Hindlimb muscle (tissue), 1 donor: ENCODE measurements around the gene MS4A3. TPM values are rescaled to one million over a fixed set of nuclear protein-coding genes. Genes with fewer than 3 reads are reported as not detected.
"Not testable (repeated sequence)": the region's sequence is repeated elsewhere in the genome, so short reads cannot be mapped to it uniquely, and the experiment has no call there.

Source experiments
- DNase-seq: peaks from one replicate; pipeline ENCODE4 v3.0.0-alpha.2; 2013
- polyA plus RNA-seq: library from polyadenylated mRNA; unstranded; fragments of 120-200 nt; gene quantifications from one replicate; pipeline ENCODE4 v1.2.1, GENCODE V29; 2013; ENCODE audit not compliant: insufficient read length

MS4A3 gene, protein sequence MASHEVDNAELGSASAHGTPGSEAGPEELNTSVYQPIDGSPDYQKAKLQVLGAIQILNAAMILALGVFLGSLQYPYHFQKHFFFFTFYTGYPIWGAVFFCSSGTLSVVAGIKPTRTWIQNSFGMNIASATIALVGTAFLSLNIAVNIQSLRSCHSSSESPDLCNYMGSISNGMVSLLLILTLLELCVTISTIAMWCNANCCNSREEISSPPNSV
- 1.1 TPM for polyA plus RNA-seq

GRCh38 chr11:60056349-60056969, at the start of gene MS4A3:
MS4A3 (plus strand) TSS chr11:60056665; CDS start chr11:60061161, 4,496 bp downstream.
- DNase-seq = no peak

GRCh38 chr11:60016881-60017280, 39.6 kb upstream of the MS4A3 start, which contains the start of gene OOSP4B:
OOSP4B (plus strand) TSS chr11:60017181.
- no peak for DNase-seq

DNA sequence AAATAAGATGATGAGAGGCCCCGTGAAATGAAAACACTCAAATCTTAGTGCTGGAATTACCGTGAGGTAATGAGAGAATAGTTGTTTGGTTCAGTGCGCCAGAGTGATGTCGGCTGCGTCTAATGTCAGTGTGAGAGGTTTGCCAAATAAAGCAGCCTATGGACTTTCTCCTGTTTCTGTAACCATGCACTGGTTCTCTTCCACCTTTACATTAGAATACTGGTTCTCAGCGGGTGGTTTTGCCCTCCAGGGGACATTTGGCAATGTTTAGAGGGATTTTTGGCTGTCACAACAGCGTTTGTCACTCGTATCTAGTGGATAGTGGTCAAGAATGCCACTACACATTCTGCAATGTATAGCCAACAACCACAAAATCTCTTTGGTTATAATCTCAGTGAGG, 38.4 kb upstream of the MS4A3 start:
- no peak for DNase-seq

DNA sequence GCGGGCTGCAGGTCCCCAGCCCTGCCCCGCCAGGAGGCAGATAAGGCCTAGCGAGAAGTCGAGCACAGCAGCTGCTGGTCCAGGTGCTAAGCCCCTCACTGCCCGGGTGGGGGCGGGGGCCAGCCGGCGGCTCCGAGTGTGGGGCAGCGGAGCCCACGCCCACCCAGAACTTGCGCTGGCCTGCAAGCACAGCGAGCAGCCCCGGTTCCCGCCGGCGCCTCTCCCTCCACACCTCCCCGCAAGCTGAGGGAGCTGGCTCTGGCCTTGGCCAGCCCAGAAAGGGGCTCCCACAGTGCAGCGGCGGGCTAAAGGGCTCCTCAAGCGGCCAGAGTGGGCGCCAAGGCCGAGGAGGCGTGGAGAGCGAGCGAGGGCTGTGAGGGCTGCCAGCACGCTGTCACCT, 36.1 kb upstream of the MS4A3 start:
- DNase-seq = not testable (repeated sequence)

GRCh38 chr11:60029015-60029632, 27.3 kb upstream of the MS4A3 start:
- DNase-seq = no peak

GRCh38 chr11:60040109-60040508, 16.4 kb upstream of the MS4A3 start, which contains the start of gene OOSP2:
OOSP2 (plus strand) TSS chr11:60040409; CDS start chr11:60040460, 51 bp downstream.
- DNase-seq = no peak

DNA sequence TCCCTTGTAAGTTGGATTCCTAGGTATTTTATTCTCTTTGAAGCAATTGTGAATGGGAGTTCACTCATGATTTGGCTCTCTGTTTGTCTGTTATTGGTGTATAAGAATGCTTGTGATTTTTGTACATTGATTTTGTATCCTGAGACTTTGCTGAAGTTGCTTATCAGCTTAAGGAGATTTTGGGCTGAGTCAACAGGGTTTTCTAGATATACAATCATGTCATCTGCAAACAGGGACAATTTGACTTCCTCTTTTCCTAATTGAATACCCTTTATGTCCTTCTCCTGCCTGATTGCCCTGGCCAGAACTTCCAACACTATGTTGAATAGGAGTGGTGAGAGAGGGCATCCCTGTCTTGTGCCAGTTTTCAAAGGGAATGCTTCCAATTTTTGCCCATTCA, 6.0 kb upstream of the MS4A3 start:
- not testable (repeated sequence) for DNase-seq

- DNase-seq = not testable (repeated sequence)
These were observed 5.6 kb upstream of the MS4A3 start for GRCh38 chr11:60050839-60051238.

- DNase-seq = no peak
These were observed 2.6 kb downstream of the MS4A3 start for GRCh38 chr11:60059052-60059451.

GRCh38 chr11:60059521-60060240, 3.2 kb downstream of the MS4A3 start:
- DNase-seq = no peak

GRCh38 chr11:60064111-60064510, 7.6 kb downstream of the MS4A3 start:
- no peak for DNase-seq

GRCh38 chr11:60065801-60066200, 9.3 kb downstream of the MS4A3 start:
- DNase-seq = no peak

- no peak for DNase-seq
These were observed 13.0 kb downstream of the MS4A3 start for GRCh38 chr11:60069450-60069849.

DNA sequence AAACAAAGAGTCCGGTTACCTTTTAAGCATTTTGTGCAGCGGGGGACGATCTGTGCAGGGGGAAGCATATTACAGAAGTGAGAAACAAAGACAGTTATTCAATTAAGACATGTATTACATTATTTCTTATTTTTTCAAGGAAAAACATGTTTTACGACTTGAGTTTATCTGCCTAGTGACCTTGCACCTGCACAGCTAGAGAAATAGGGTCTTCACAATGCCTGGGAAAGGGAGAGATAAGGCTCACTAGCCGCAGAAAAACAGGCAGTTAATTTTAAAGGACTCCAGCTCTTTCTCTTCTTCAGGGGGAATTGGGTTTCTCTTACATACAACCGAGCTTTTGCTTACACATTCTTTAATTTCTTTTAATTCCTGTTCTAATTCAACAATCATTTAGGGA, 15.2 kb downstream of the MS4A3 start:
- DNase-seq = not testable (repeated sequence)

DNA sequence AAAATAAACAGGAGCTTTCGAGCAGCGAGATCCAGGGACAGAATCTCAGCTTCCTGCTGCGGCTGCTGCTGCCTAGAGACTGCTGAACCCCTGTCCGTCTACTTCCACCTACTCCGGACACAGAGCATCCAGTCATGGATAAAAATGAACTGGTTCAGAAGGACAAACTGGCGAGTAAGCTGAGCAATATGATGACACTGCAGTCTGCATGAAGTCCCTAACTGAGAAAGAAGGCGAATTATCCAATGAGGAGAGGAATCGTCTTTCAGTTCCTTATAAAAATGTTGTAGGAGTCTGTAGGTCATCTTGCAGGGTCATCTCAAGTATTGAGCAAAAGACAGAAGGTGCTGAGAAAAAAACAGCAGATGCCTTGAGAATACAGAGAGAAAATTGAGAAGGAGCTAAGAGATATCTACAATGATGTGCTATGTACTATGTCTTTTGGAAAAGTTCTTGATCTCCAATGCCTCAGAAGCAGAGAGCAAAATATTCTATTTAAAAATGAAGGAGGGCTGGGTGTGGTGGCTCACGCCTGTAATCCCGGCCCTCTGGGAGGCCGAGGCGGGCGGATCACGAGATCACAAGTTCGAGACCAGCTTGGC, 20.9 kb downstream of the MS4A3 start:
- no peak for DNase-seq

GRCh38 chr11:60077981-60078380, 21.5 kb downstream of the MS4A3 start:
- no peak for DNase-seq

DNA sequence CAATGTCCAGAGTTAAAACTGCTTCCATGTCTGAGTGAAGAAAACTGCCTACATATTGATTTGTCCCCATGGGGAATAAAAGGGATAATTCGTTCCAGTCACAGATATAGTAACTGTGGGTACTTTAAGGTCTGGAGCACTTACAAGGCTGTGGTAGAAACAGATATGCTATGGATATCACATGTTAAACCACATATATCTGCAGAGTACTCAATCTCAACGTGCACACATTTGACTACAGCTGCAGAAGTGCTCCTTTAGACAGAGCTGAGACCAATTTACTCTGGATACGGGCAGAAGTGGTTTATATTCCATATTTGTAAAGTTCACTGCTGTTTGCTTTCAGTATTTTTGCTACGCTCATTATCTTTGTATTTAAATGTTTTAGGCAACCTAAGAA, 22.3 kb downstream of the MS4A3 start:
- DNase-seq = no peak

GRCh38 chr11:60080535-60080934, 24.1 kb downstream of the MS4A3 start:
- DNase-seq = no peak

DNA sequence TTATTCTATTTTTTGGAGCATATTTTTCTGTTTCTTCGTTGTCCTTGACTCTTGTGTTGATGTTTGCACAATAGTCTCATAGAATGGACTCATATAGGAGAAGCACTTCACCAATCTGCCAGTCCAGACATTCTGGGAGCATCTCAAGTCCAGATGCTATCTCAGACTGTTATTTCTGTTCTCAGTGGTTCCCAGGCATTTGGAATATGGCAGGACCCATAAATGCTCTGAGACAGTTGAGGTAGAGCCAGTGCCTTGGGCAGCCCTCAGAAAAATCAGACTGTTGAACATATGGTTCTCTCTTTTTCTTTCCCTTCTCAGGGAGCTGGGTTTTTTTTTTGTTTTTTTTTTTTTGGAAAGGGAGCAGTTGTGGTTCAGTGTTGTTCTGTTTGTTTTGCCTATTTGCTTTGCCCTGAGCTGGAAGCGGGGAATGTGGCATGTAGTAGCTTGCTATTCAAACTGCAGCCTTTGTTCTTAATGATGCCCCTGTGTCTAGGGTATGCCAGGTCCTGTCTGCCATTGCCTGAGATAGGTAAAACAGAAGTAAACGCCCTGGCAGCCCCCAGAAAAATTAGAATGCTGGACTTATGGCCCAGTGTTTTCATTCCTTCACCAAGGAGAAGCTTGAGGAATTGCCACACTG, 28.3 kb downstream of the MS4A3 start:
- DNase-seq = no peak

DNA sequence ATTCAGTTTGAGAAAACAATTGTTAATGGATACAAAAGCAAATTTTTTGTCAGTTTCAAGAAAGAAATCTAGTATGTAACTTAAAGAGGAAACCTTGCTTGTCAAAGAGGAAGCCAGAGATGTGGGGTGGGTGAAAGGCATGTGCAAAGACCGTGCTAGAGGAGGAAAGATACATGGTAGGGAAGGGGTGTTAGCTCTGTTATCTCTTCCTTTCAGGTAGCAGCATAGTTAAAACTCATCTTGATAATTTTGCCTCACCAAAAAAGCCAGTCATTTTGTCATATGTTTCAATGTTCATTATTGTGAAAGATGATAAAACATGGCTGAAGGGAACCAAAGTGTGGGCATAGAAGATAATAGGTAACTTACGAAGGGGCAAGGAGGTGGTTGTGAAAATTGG, 29.4 kb downstream of the MS4A3 start:
- DNase-seq = no peak

GRCh38 chr11:60087239-60087638, 30.8 kb downstream of the MS4A3 start:
- DNase-seq = no peak

DNA sequence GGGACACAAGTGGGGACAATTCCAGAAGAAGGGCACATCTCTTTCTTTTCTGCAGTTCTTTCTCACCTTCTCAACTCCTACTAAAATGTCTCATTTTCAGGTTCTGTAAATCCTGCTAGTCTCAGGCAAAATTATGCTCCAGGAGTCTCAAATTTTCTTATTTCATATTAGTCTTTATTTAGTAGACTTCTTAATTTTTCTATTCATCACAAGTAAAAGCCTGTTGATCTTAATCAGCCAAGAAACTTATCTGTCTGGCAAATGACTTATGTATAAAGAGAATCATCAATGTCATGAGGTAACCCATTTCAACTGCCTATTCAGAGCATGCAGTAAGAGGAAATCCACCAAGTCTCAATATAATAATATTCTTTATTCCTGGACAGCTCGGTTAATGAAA, 31.9 kb downstream of the MS4A3 start, which contains the start of gene MS4A2:
MS4A2 (plus strand) TSS at position 301 of the 400 bp plus-strand sequence. CDS start 102 bp downstream, outside the sequence.
- DNase-seq = no peak
